HepG2 (cell line): ENCODE results near the gene U2AF1L4. TPM values are rescaled to one million over a fixed set of nuclear protein-coding genes. Genes with fewer than 3 reads are reported as not detected.

ENCODE experiments used
- AGO2 ChIP-seq: fragments of 200-400 bp; formaldehyde crosslinking; optimal IDR thresholded peaks from 2 replicates; pipeline ENCODE3; 2017; ENCODE audit warnings: mild to moderate bottlenecking, low read depth, low read length, moderate library complexity
- CAMTA2 ChIP-seq: sonication (generic); formaldehyde crosslinking; IDR thresholded peaks from 2 replicates; pipeline ENCODE4 v1.4.0; 2020; ENCODE audit warnings: mild to moderate bottlenecking, missing genetic modification reagents, borderline replicate concordance
- FOXO1 ChIP-seq: sonication (generic); formaldehyde crosslinking; IDR thresholded peaks from 2 replicates; pipeline ENCODE4 v1.4.0; 2020; ENCODE audit warnings: missing genetic modification reagents
- HOXA7 ChIP-seq: sonication (generic); formaldehyde crosslinking; IDR thresholded peaks from 2 replicates; pipeline ENCODE4 v1.8.1; 2022; ENCODE audit warnings: mild to moderate bottlenecking, missing genetic modification reagents, moderate library complexity
- IRF2 ChIP-seq: IDR thresholded peaks from 2 replicates; pipeline ENCODE4 v1.6.1; 2018; ENCODE audit warnings: missing genetic modification reagents, missing compliant biosample characterization
- KLF11 ChIP-seq: IDR thresholded peaks from 2 replicates; pipeline ENCODE4 v1.6.1; 2016; ENCODE audit warnings: missing compliant biosample characterization
- PRDM15 ChIP-seq: sonication (generic); formaldehyde crosslinking; IDR thresholded peaks from 2 replicates; pipeline ENCODE4 v1.4.0; 2020; ENCODE audit warnings: missing genetic modification reagents
- PREB ChIP-seq: sonication (generic); formaldehyde crosslinking; IDR thresholded peaks from 2 replicates; pipeline ENCODE4 v1.4.0; 2020; ENCODE audit warnings: missing genetic modification reagents
- RBM39 ChIP-seq: fragments of 200-400 bp; formaldehyde crosslinking; IDR thresholded peaks from one replicate; pipeline ENCODE4 v1.6.1; 2018; ENCODE audit warnings: antibody characterized with exemption, mild to moderate bottlenecking, low read depth, low read length; ENCODE audit not compliant: poor library complexity, severe bottlenecking
- RCOR2 ChIP-seq: IDR thresholded peaks from 2 replicates; pipeline ENCODE4 v1.6.1; 2016; ENCODE audit warnings: missing biosample characterization, missing genetic modification reagents
- SMARCE1 ChIP-seq: fragments of 450-650 bp; IDR thresholded peaks from 2 replicates; pipeline ENCODE4 v1.6.1; 2017; ENCODE audit warnings: borderline replicate concordance
- TGIF2 ChIP-seq: IDR thresholded peaks from 2 replicates; pipeline ENCODE4 v1.6.1; 2016; ENCODE audit warnings: control low read depth, missing compliant biosample characterization
- TSC22D2 ChIP-seq: sonication (generic); formaldehyde crosslinking; IDR thresholded peaks from 2 replicates; pipeline ENCODE4 v1.5.1; 2020; ENCODE audit warnings: missing genetic modification reagents, mild to moderate bottlenecking, borderline replicate concordance
- U2AF2 ChIP-seq: fragments of 200-400 bp; formaldehyde crosslinking; IDR thresholded peaks from 2 replicates; pipeline ENCODE4 v1.6.1; 2017; ENCODE audit warnings: low read depth, mild to moderate bottlenecking, low read length
- ZBTB8A ChIP-seq: sonication (generic); formaldehyde crosslinking; IDR thresholded peaks from 2 replicates; pipeline ENCODE4 v1.4.0; 2020; ENCODE audit warnings: mild to moderate bottlenecking, low read depth, missing genetic modification reagents, borderline replicate concordance
- ZFAT ChIP-seq: sonication (generic); formaldehyde crosslinking; conservative IDR thresholded peaks from 2 replicates; pipeline ENCODE4 v1.8.1; 2023; ENCODE audit warnings: missing genetic modification reagents, inconsistent platforms
- ZFP82 ChIP-seq: sonication (generic); formaldehyde crosslinking; IDR thresholded peaks from 2 replicates; pipeline ENCODE4 v1.5.1; 2020; ENCODE audit warnings: mild to moderate bottlenecking, missing genetic modification reagents, borderline replicate concordance
- ZMAT3 ChIP-seq: sonication (generic); formaldehyde crosslinking; conservative IDR thresholded peaks from 2 replicates; pipeline ENCODE4 v1.7.0; 2021; ENCODE audit warnings: missing genetic modification reagents
- ZMAT5 ChIP-seq: sonication (generic); formaldehyde crosslinking; IDR thresholded peaks from 2 replicates; pipeline ENCODE4 v1.5.0; 2020; ENCODE audit warnings: mild to moderate bottlenecking, low read depth, missing genetic modification reagents, borderline replicate concordance
- ZMYM2 ChIP-seq: sonication (generic); formaldehyde crosslinking; IDR thresholded peaks from 2 replicates; pipeline ENCODE4 v1.8.0; 2022; ENCODE audit warnings: mild to moderate bottlenecking, missing genetic modification reagents
- ZNF12 ChIP-seq: sonication (generic); formaldehyde crosslinking; IDR thresholded peaks from 2 replicates; pipeline ENCODE4 v1.5.0; 2020; ENCODE audit warnings: missing genetic modification reagents
- ZNF17 ChIP-seq: sonication (generic); formaldehyde crosslinking; IDR thresholded peaks from 2 replicates; pipeline ENCODE4 v1.5.0; 2020; ENCODE audit warnings: mild to moderate bottlenecking, missing genetic modification reagents
- ZNF224 ChIP-seq: sonication (generic); formaldehyde crosslinking; IDR thresholded peaks from 2 replicates; pipeline ENCODE4 v1.5.0; 2020; ENCODE audit warnings: mild to moderate bottlenecking, missing genetic modification reagents
- ZNF512 ChIP-seq: sonication (generic); formaldehyde crosslinking; IDR thresholded peaks from 2 replicates; pipeline ENCODE4 v1.4.0; 2020; ENCODE audit warnings: mild to moderate bottlenecking, missing genetic modification reagents
- ZNF724P ChIP-seq: sonication (generic); formaldehyde crosslinking; IDR thresholded peaks from 2 replicates; pipeline ENCODE4 v1.8.0; 2022; ENCODE audit warnings: missing genetic modification reagents, borderline replicate concordance
- polyA plus RNA-seq, 8 experiments: library from polyadenylated mRNA; depleted of rRNA in 3 of 8; stranded (reverse) in 7 of 8; unstranded in 1 of 8; fragments of >200 nt; fragmentation: Illumina TruSeq in 4 of 8; extraction: Trizol in 4 of 8; gene quantifications; 2 replicates each; pipeline versions ENCODE4 v1.2.1 to v1.2.3, GENCODE V29; 2011 to 2016; ENCODE audit warnings: low read depth in 4 of 8, missing spikeins in 1 of 8, mixed read lengths in 1 of 8; ENCODE audit not compliant: insufficient read depth in 1 of 8
- total RNA-seq, 5 experiments: library from RNA; depleted of rRNA; stranded (reverse); fragments of >200 nt; fragmentation: Illumina TruSeq; extraction: Trizol; gene quantifications; 2 replicates each; pipeline ENCODE4 v1.2.3, GENCODE V29; 2016; ENCODE audit warnings: low read depth in 1 of 5

U2AF1L4 gene
- total and polyA plus RNA-seq, 2 of the 13 experiments (the other 11 are each of a cell fraction or from before 2014, with no cell fraction given) = 7.9 to 15.4 TPM

GRCh38 chr19:35745328-35746086 lies at the start of gene U2AF1L4, which contains the start of gene PSENEN (continued):
- TF ChIP-seq CAMTA2 (no peak), ZNF512 (CRISPR knock-in tag) (no peak), AGO2 (no peak), ZNF724P (no peak), ZNF17 (CRISPR knock-in tag) (no peak), SMARCE1 (no peak), ZBTB8A (CRISPR knock-in tag) (no peak), ZMAT5 (CRISPR knock-in tag) (no peak), KLF11 (CRISPR knock-in tag) (no peak), TGIF2 (CRISPR knock-in tag) (0 out of 2 replicates have a peak, but pooled peaks have one; percentile 29), IRF2 (CRISPR knock-in tag) (peak; percentile 73; the same call in 1 of the 2 replicates), U2AF2 (no peak), ZNF12 (CRISPR knock-in tag) (no peak), HOXA7 (CRISPR knock-in tag) (no peak), ZFP82 (CRISPR knock-in tag) (no peak), ZMAT3 (CRISPR knock-in tag) (no peak), PREB (CRISPR knock-in tag) (no peak), RBM39 (no peak), ZFAT (no peak), ZNF224 (0 out of 2 replicates have a peak, but pooled peaks have one; percentile 39), RCOR2 (CRISPR knock-in tag) (no peak), PRDM15 (CRISPR knock-in tag) (no peak), ZMYM2 (no peak), FOXO1 (CRISPR knock-in tag) (no peak), TSC22D2 (CRISPR knock-in tag) (no peak)
